HG02840 (cell line): Measurements from ENCODE around the gene SYNJ2.

Source experiments
- ATAC-seq: cut with Tn5 transposase; IDR thresholded peaks from one replicate; pipeline ENCODE4 v1.9.1; 2021; ENCODE audit warnings: mild to moderate bottlenecking, moderate library complexity, moderate number of reproducible peaks; ENCODE audit not compliant: unreplicated experiment, low FRiP score

Gene SYNJ2

DNA sequence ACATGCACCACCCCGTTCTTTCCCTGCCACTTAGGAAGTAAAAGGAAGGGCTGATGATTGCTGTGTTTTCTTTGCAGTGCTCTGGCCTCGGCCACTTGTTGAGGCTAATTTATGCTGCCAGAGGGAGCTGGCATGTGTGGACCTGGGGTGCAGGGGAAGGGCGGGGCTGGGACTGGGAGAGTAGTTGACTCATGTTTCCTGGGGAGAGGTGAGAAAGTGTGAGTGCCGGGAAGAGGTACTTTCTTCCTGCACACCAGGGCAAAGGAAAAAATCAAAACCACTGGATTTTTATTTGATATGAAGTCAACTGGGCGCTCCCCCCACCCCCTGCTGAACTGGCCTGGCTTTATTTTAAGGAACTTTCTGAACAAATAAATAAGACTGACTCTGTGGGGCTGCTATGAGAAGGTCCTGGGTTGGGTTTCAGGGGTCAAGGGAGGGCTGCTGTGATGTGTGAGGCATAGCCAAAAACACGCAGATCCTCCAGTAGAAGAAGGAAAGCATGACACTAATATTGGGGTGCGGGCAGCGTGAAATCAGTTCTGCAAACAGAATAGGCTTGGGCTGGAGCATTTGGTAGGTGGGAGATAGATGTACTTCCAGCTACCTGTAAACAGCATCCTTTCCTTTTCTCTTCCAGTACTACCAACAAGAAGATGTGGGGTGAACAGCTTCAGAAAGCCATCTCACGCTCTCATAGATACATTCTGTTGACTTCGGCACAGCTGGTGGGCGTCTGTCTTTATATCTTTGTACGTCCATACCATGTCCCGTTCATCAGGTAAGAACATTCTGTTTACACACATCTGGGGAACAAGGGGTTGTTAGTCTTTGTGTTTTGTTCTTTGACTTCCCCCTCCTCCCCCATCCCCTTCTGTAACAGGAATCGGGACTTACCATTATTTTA lies 87.5 kb downstream of the SYNJ2 start:
- no peak for ATAC-seq

GRCh38 chr6:158069800-158070195 lies 88.1 kb downstream of the SYNJ2 start:
- no peak for ATAC-seq

DNA sequence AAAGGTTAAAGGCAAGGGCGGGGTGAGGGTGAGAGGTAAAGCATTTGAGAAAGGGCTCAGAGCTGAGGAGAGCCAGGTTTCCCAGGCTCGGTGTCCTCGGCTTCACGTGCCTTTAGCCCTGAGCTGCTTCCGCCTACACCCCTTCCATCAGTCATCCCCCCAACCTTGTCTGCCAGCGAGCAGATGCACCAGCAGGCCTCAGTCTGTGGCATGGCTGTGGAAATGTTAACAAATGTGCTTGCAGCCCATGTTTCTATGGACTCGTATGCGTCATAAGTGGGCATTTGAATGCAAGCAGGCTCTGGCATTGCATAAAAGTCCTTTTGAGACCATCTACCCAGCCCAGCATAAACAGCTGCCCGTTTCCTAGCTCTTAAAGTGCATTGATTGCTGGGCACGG lies 88.8 kb downstream of the SYNJ2 start:
- ATAC-seq = no peak

GRCh38 chr6:158071121-158072082 lies 89.7 kb downstream of the SYNJ2 start:
- ATAC-seq = no peak

- ATAC-seq = no peak
Observed at GRCh38 chr6:158072083-158072721, 90.5 kb downstream of the SYNJ2 start.

DNA sequence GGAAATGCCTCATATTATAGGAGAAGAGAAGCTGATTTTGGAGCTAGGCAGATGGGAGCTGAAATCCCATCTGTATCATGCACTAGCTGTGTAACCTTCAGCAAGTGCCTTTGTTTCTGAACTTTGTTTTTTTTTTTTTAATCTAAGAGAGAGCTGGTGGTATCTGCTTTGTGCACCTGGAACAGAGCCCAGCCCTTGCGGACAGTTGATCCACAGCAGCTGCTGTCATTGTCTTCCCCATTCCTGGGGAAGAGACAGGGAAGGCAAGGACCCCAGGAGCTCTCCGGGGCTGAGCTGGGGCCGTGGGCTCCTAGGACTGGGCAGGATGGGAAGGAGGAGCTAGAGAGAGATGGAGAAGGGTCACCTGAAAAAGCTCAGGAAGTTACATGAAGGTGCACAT lies 92.1 kb downstream of the SYNJ2 start:
- no peak for ATAC-seq

DNA sequence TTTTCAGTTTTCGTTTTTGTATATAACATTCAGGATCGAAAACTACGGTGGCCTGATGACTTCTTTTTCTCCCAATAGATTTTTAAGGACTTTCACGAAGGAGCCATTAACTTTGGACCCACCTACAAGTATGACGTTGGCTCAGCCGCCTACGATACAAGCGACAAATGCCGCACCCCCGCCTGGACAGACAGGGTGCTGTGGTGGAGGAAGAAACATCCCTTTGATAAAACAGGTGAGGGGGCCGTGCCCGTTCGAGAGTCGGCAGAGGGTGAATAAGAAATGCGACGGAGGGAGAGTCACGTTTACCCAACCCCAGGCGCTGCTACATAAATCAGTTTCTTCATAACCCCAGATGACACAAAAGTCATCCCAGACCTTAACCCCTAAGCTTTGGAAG lies 94.9 kb downstream of the SYNJ2 start:
- ATAC-seq = no peak

GRCh38 chr6:158077676-158078075 lies 96.0 kb downstream of the SYNJ2 start:
- no peak for ATAC-seq

DNA sequence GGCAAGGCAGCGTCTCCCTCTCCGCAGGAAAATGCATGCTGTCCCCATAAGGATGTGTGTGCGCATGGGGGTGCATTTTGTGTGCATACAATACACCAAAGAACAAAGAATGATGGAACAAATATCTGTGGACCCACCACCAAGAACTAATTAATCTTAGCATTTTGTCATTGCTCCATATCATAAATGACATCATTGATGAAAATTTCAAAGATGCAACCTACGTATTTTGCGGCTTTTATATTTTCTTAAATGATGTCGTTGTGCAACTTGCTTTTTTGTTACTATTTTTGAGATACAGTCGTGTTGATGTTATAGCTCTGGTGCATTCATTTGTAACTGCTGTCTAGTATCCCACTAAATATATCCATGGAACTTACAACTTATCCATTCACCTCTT lies 96.7 kb downstream of the SYNJ2 start:
- no peak for ATAC-seq

GRCh38 chr6:158080849-158081656 lies 99.4 kb downstream of the SYNJ2 start:
- ATAC-seq = no peak

- ATAC-seq = no peak
Observed at GRCh38 chr6:158081657-158081935, 99.9 kb downstream of the SYNJ2 start.

GRCh38 chr6:158083455-158084325 lies 102.0 kb downstream of the SYNJ2 start:
- no peak for ATAC-seq

GRCh38 chr6:158085261-158086053 lies 103.8 kb downstream of the SYNJ2 start:
- no peak for ATAC-seq

- no peak for ATAC-seq
Observed at GRCh38 chr6:158086054-158086503, 104.4 kb downstream of the SYNJ2 start.

GRCh38 chr6:158086504-158087223 lies 105.0 kb downstream of the SYNJ2 start:
- no peak for ATAC-seq

- no peak for ATAC-seq
Observed at GRCh38 chr6:158087224-158087867, 105.7 kb downstream of the SYNJ2 start.

DNA sequence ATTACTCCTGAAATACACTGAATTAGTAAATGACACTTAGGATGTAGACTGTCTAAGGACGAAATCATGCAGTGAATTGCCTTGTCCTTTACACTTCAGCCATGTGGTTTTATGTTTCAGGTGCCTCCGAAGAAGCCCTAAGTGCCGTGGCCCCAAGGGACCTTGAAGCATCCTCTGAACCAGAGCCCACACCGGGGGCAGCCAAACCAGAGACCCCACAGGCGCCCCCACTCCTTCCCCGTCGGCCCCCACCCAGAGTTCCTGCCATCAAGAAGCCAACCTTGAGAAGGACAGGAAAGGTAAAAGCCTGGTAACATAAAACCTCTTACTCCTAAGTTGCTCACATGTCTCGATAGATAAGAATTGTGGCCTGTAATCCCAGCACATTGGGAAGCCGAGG lies 111.1 kb downstream of the SYNJ2 start:
- ATAC-seq = no peak
